Mesenchymal stem cell (in vitro differentiated cells and primary cell): ENCODE results near the gene IRS1.
"Not testable (repeated sequence)": the region's sequence is repeated elsewhere in the genome, so short reads cannot be mapped to it uniquely, and the experiment has no call there.

ENCODE experiments used
- DNase-seq: peaks from one replicate; pipeline ENCODE4 v3.0.0-alpha.2; 2013
- H2AFZ ChIP-seq: one replicate; pipeline ENCODE4 v1.6.1; 2013; ENCODE audit warnings: low read depth, mild to moderate bottlenecking, control low read depth, inconsistent platforms, low read length, moderate library complexity
- H2AK5ac ChIP-seq: 2 replicates; pipeline ENCODE4 v1.6.1; 2013; ENCODE audit warnings: low read length, moderate library complexity, mild to moderate bottlenecking, inconsistent platforms; ENCODE audit not compliant: severe bottlenecking
- H2BK120ac ChIP-seq: one replicate; pipeline ENCODE4 v1.6.1; 2013; ENCODE audit warnings: low read depth, mild to moderate bottlenecking, inconsistent platforms, low read length, moderate library complexity
- H2BK12ac ChIP-seq, 2 experiments: one replicate each; pipeline ENCODE4 v1.6.1; 2013; ENCODE audit warnings: inconsistent platforms in 2 of 2, low read length in 2 of 2, mild to moderate bottlenecking in 2 of 2, moderate library complexity in 2 of 2, control low read depth in 1 of 2
- H2BK15ac ChIP-seq: one replicate; pipeline ENCODE4 v1.6.1; 2013; ENCODE audit warnings: mild to moderate bottlenecking, low read depth, inconsistent platforms; ENCODE audit not compliant: poor library complexity, severe bottlenecking
- H2BK5ac ChIP-seq: 2 replicates; pipeline ENCODE4 v1.6.1; 2013; ENCODE audit warnings: low read depth, mild to moderate bottlenecking, low read length, control low read depth, inconsistent platforms; ENCODE audit not compliant: poor library complexity, severe bottlenecking
- H3K14ac ChIP-seq, 2 experiments: one replicate each; pipeline ENCODE4 v1.6.1; 2013; ENCODE audit warnings: inconsistent platforms in 2 of 2, low read length in 2 of 2, control low read depth in 1 of 2, mild to moderate bottlenecking in 1 of 2, moderate library complexity in 1 of 2
- H3K18ac ChIP-seq, 2 experiments: one replicate each; pipeline ENCODE4 v1.6.1; 2013; ENCODE audit warnings: inconsistent platforms in 2 of 2, low read length in 2 of 2, control low read depth in 1 of 2, low read depth in 1 of 2, mild to moderate bottlenecking in 1 of 2
- H3K23ac ChIP-seq, 2 experiments: one replicate each; pipeline ENCODE4 v1.6.1; 2013; ENCODE audit warnings: inconsistent platforms in 2 of 2, low read length in 2 of 2, mild to moderate bottlenecking in 2 of 2, moderate library complexity in 2 of 2, control low read depth in 1 of 2
- H3K27ac ChIP-seq: 2 replicates; pipeline ENCODE4 v1.5.1; 2013; ENCODE audit warnings: mild to moderate bottlenecking, moderate library complexity, low read length, control low read depth, inconsistent platforms; ENCODE audit not compliant: poor library complexity, severe bottlenecking
- H3K27me3 ChIP-seq, 2 experiments: 2 replicates each; pipeline versions ENCODE4 v1.6.1 to v1.7.0; 2013; ENCODE audit warnings: low read length in 2 of 2, mild to moderate bottlenecking in 2 of 2, moderate library complexity in 2 of 2, control low read depth in 1 of 2, inconsistent platforms in 1 of 2; ENCODE audit not compliant: control insufficient read depth in 1 of 2, insufficient read depth in 1 of 2
- H3K36me3 ChIP-seq, 2 experiments: 2 replicates each; pipeline versions ENCODE4 v1.6.1 to v1.7.0; 2013; ENCODE audit warnings: low read length in 2 of 2, control low read depth in 1 of 2, inconsistent platforms in 1 of 2, low read depth in 1 of 2, mild to moderate bottlenecking in 1 of 2; ENCODE audit not compliant: insufficient read depth in 2 of 2, control insufficient read depth in 1 of 2
- H3K4ac ChIP-seq, 2 experiments: one replicate each; pipeline ENCODE4 v1.6.1; 2013; ENCODE audit warnings: inconsistent platforms in 2 of 2, low read length in 2 of 2, mild to moderate bottlenecking in 2 of 2, moderate library complexity in 2 of 2, control low read depth in 1 of 2, low read depth in 1 of 2
- H3K4me1 ChIP-seq: 2 replicates; pipeline ENCODE4 v1.6.1; 2013; ENCODE audit warnings: low read depth, low read length, control low read depth; ENCODE audit not compliant: control insufficient read depth, insufficient read depth
- H3K4me2 ChIP-seq: 2 replicates; pipeline ENCODE4 v1.6.1; 2013; ENCODE audit warnings: low read length, mild to moderate bottlenecking, inconsistent platforms; ENCODE audit not compliant: poor library complexity, severe bottlenecking
- H3K4me3 ChIP-seq, 2 experiments: 2 replicates each; pipeline versions ENCODE4 v1.5.1 to v1.7.0; 2013; ENCODE audit warnings: low read length in 2 of 2, mild to moderate bottlenecking in 2 of 2, control low read depth in 1 of 2, low read depth in 1 of 2; ENCODE audit not compliant: insufficient read depth in 1 of 2
- H3K79me1 ChIP-seq: replicated peaks from 2 replicates; pipeline ENCODE4 v1.6.1; 2013; ENCODE audit warnings: mild to moderate bottlenecking, control low read depth, low read length, inconsistent platforms; ENCODE audit not compliant: poor library complexity, severe bottlenecking
- H3K9ac ChIP-seq: 2 replicates; pipeline ENCODE4 v1.7.0; 2013; ENCODE audit warnings: mild to moderate bottlenecking, low read length, moderate library complexity
- H3K9me3 ChIP-seq: 2 replicates; pipeline ENCODE4 v1.7.0; 2013; ENCODE audit warnings: mild to moderate bottlenecking, low read length; ENCODE audit not compliant: control insufficient read depth
- H4K8ac ChIP-seq: one replicate; pipeline ENCODE4 v1.6.1; 2013; ENCODE audit warnings: inconsistent platforms, mild to moderate bottlenecking, low read length, moderate library complexity
- H4K91ac ChIP-seq: one replicate; pipeline ENCODE4 v1.6.1; 2013; ENCODE audit warnings: mild to moderate bottlenecking, low read length, inconsistent platforms
- WGBS: methylation state at CpG from one replicate; pipeline ENCODE4 v1.1.7; 2013; ENCODE audit warnings: mixed read lengths; 5-methylcytosine and 5-hydroxymethylcytosine counted together

IRS1 gene

GRCh38 chr2:226847090-226847489, 47.5 kb upstream of the IRS1 start:
- Histone ChIP-seq H2AK5ac (no peak overlapping the region), H3K4me1 (no peaks in the 10 kb centered on the region), H3K36me3 (peaks cover 0 to 5% of the 10 kb centered on the region in 2 experiments), H2BK5ac (no peak overlapping the region), H3K4me2 (no peak overlapping the region), H4K91ac (no peak overlapping the region), H2BK120ac (no peak overlapping the region), H3K4me3 (no peak overlapping the region), H3K9me3 (peaks cover 2% of the 10 kb centered on the region), H3K27ac (no peak overlapping the region), H3K14ac (no peak overlapping the region), H2BK15ac (no peak overlapping the region), H2AFZ (no peak overlapping the region), H3K27me3 (no peaks in the 10 kb centered on the region), H3K23ac (no peak overlapping the region), H3K79me1 (peaks cover 32% of the 10 kb centered on the region), H3K4ac (no peak overlapping the region), H2BK12ac (no peak overlapping the region), H3K9ac (no peak overlapping the region), H4K8ac (no peak overlapping the region), H3K18ac (no peak overlapping the region)
- DNase-seq, result no peak
- 88% methylated on average over 1 of the region's 1 CpG for WGBS

DNA sequence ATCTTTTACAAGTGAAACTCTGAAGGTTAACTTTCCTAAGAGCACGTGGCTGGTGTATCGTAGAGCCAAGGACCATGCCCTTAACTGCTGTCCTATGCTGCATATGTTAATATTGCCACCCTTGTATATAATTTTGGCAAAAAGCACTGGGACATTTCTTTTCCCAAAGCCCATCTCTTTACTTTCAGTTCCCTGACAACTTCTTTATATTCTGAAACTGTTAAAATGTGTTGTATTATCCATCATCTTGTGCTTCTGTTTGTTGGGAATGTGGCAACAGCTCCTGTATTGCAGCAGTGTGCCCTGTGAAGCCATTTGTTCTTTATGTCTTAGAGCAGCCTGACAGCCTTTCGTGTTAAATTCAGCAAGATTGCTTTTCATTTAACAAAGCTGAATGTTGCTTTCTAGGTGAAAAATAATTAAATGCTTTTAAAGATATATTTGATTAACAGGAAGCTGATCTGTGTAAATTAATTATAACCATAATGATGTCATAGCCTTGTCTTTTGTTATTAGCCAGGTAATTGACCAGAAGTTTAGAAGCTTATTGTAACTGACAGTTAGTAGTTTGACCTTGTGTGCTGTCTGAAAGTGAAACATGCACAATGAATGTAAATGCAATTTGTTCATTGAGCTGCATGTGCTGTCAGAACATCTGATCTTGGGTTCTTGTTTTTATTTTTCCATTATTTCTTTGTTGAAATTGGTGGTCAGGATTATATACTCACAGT, 45.9 kb upstream of the IRS1 start:
- peaks cover 6% of the 10 kb centered on the region for H3K9me3 ChIP-seq
- no peaks in the 10 kb centered on the region for H3K27me3 ChIP-seq
- no peak overlapping the region for H2BK12ac ChIP-seq
- no peak overlapping the region for H3K18ac ChIP-seq
- H2BK120ac ChIP-seq, result no peak overlapping the region
- no peak overlapping the region for H3K23ac ChIP-seq
- no peak overlapping the region for H3K4ac ChIP-seq
- H3K4me2 ChIP-seq, result no peak overlapping the region
- no peak overlapping the region for H2AK5ac ChIP-seq
- H2AFZ ChIP-seq, result no peak overlapping the region
- H3K14ac ChIP-seq, result no peak overlapping the region
- DNase-seq, result no peak
- H3K79me1 ChIP-seq, result peaks cover 21% of the 10 kb centered on the region
- H3K9ac ChIP-seq, result no peak overlapping the region
- H3K4me1 ChIP-seq, result no peaks in the 10 kb centered on the region
- 96% methylated on average over 3 of the region's 3 CpGs for WGBS
- no peak overlapping the region for H2BK5ac ChIP-seq
- H3K4me3 ChIP-seq, result no peak overlapping the region
- no peak overlapping the region for H4K8ac ChIP-seq
- H4K91ac ChIP-seq, result no peak overlapping the region
- H2BK15ac ChIP-seq, result no peak overlapping the region
- no peak overlapping the region for H3K27ac ChIP-seq
- peaks cover 0 to 9% of the 10 kb centered on the region in 2 experiments for H3K36me3 ChIP-seq

GRCh38 chr2:226843001-226843400, 43.4 kb upstream of the IRS1 start:
- not testable (repeated sequence) for H2AFZ ChIP-seq, H3K23ac ChIP-seq, H3K27ac ChIP-seq, H2BK5ac ChIP-seq, H3K4ac ChIP-seq, H3K4me3 ChIP-seq, H3K4me1 ChIP-seq, H4K8ac ChIP-seq, H3K9me3 ChIP-seq, H3K27me3 ChIP-seq, H3K14ac ChIP-seq, H2AK5ac ChIP-seq, H4K91ac ChIP-seq, H2BK15ac ChIP-seq, DNase-seq, H3K9ac ChIP-seq, H3K18ac ChIP-seq, H2BK12ac ChIP-seq, H3K4me2 ChIP-seq, H2BK120ac ChIP-seq
- H3K36me3 ChIP-seq, result peaks cover 0 to 20% of the 10 kb centered on the region in 2 experiments
- H3K79me1 ChIP-seq, result peaks cover 24% of the 10 kb centered on the region
- 100% methylated on average over 1 of the region's 1 CpG for WGBS

GRCh38 chr2:226839951-226840350, 40.3 kb upstream of the IRS1 start:
- H3K14ac ChIP-seq, result no peak overlapping the region
- no peak overlapping the region for H3K4me2 ChIP-seq
- no peak overlapping the region for H3K18ac ChIP-seq
- no peak overlapping the region for H2BK15ac ChIP-seq
- H3K36me3 ChIP-seq, result peaks cover 0 to 24% of the 10 kb centered on the region in 2 experiments
- no peak overlapping the region for H3K4me3 ChIP-seq
- peaks cover 6% of the 10 kb centered on the region for H3K9me3 ChIP-seq
- H2BK5ac ChIP-seq, result no peak overlapping the region
- H3K79me1 ChIP-seq, result peaks cover 18% of the 10 kb centered on the region
- no peak overlapping the region for H2AFZ ChIP-seq
- no peak overlapping the region for H3K27ac ChIP-seq
- H2BK12ac ChIP-seq, result no peak overlapping the region
- H3K9ac ChIP-seq, result no peak overlapping the region
- H3K27me3 ChIP-seq, result no peaks in the 10 kb centered on the region
- H2AK5ac ChIP-seq, result no peak overlapping the region
- no peak overlapping the region for H3K4ac ChIP-seq
- H4K91ac ChIP-seq, result no peak overlapping the region
- H4K8ac ChIP-seq, result no peak overlapping the region
- no peak for DNase-seq
- WGBS, result 100% methylated on average over 2 of the region's 2 CpGs
- peaks cover 6% of the 10 kb centered on the region for H3K4me1 ChIP-seq
- H3K23ac ChIP-seq, result no peak overlapping the region
- H2BK120ac ChIP-seq, result no peak overlapping the region
